Measurements from ENCODE around the gene EYA2. TPM values are rescaled to one million over a fixed set of nuclear protein-coding genes. Genes with fewer than 3 reads are reported as not detected.

Gene EYA2
- total RNA-seq, 4 donors from 2014 or later, result 9.7 to 22.1 (median 14.3) TPM

DNA sequence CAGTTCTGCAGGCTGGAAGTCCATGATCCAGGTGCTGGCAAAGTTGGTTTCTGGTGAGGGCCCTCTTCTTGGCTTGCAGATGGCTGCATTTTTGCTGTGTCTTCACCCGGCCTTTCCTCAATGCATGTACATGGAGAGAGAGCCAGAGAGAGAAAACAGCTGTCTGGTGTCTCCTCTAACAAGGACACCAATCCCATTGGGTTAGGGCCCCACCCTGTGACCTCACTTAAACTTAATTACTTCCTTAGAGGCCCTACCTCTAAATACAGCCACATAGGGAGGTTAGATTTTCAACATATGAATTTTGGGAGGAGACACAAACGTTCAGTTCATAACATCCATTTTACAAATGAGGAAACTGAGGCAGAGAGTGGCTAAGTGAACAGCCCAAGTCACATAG is 259.4 kb downstream of the EYA2 start:
- no peak for DNase-seq
- no peaks in the 10 kb centered on the region for H3K27me3 ChIP-seq
- H3K36me3 ChIP-seq, result peaks cover 0 to 12% (median 0%) of the 10 kb centered on the region in 3 donors
- intact Hi-C loops (cut with DNase I), result no loop called here
- no peak overlapping the region for H3K4me3 ChIP-seq
- 71 to 72% methylated on average over 1 to 2 of the region's 2 CpGs for WGBS, 2 donors
- no peaks in the 10 kb centered on the region for H3K9me3 ChIP-seq
- no peaks in the 10 kb centered on the region for H3K4me1 ChIP-seq
- H3K27ac ChIP-seq, result no peak overlapping the region
- TF ChIP-seq POLR2A (IDR thresholded peaks at IDR 0.05), result no peak
- TF ChIP-seq, protein P1, sequence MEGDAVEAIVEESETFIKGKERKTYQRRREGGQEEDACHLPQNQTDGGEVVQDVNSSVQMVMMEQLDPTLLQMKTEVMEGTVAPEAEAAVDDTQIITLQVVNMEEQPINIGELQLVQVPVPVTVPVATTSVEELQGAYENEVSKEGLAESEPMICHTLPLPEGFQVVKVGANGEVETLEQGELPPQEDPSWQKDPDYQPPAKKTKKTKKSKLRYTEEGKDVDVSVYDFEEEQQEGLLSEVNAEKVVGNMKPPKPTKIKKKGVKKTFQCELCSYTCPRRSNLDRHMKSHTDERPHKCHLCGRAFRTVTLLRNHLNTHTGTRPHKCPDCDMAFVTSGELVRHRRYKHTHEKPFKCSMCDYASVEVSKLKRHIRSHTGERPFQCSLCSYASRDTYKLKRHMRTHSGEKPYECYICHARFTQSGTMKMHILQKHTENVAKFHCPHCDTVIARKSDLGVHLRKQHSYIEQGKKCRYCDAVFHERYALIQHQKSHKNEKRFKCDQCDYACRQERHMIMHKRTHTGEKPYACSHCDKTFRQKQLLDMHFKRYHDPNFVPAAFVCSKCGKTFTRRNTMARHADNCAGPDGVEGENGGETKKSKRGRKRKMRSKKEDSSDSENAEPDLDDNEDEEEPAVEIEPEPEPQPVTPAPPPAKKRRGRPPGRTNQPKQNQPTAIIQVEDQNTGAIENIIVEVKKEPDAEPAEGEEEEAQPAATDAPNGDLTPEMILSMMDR (IDR thresholded peaks at IDR 0.05), result no peak

DNA sequence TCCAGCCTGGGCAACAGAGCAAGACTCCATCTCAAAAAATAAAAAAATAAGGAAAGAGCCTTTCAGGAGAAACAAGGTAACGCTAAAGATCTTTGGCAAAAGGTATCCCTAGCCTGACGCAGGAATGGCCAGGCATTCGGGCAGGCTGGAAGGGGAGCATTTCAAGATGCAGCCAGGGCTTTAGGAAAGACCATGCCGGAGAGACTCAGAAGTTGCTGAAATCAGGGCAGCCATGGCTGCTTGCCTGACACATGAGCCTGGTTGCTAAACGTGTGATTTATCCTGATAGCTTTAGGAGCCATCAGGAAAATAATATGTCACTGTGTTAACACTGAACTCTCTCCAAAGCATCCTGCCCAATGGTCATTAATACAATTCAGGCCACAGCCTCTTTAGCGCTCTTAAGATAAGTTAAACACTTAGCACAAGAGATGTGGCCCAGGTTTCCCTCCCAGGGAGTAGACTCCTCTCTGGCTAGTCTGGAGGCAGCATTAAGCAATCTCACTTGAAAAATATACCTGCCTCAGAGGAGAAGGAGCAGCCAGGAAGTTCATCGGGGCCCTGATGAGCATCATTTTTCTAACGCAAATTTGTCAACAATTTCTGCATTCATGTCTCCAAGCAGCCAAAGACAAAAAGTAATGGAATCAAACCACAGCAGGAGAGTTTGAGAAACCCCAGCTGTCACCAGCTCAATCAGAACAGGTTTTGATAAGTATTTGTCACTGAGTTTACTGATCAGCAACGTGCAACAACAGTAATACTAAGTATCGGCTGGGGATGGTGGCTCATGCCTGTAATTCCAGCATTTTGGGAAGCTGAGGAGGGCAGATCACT is 261.9 kb downstream of the EYA2 start:
- DNase-seq, result no peak
- Histone ChIP-seq H3K4me3 (no peak overlapping the region), H3K36me3 (peaks cover 0 to 16% (median 0%) of the 10 kb centered on the region in 3 donors), H3K4me1 (no peaks in the 10 kb centered on the region), H3K27me3 (no peaks in the 10 kb centered on the region), H3K9me3 (no peaks in the 10 kb centered on the region), H3K27ac (no peak overlapping the region)
- intact Hi-C loops (cut with DNase I), result no loop called here
- TF ChIP-seq, protein P1 (IDR thresholded peaks at IDR 0.05), result no peak
- TF ChIP-seq POLR2A (IDR thresholded peaks at IDR 0.05), result no peak
- WGBS, 2 donors, result 77 to 81% methylated on average over 9 to 10 of the region's 10 CpGs

DNA sequence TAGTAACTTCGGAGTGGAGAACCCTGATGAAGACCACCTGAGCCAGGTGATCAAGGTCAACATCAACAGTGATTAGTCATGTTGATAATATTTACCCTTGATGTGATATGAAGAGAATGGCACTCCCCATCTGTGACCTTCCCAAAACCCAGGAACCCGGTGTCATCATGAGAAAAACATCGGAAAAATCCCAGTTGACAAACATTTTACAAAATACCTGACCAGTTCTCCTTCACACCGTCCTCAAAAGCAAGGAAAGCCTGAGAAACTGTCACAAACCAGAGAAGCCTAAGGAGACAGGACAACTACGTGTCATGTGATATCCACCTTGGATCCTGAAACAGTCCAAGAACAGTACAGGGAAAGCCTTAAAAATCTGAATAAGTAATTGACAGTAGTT is 264.5 kb downstream of the EYA2 start:
- Histone ChIP-seq H3K4me3 (no peak overlapping the region), H3K4me1 (no peaks in the 10 kb centered on the region), H3K36me3 (peaks cover 0 to 13% (median 0%) of the 10 kb centered on the region in 3 donors), H3K27ac (no peak overlapping the region), H3K27me3 (no peaks in the 10 kb centered on the region), H3K9me3 (no peaks in the 10 kb centered on the region)
- intact Hi-C loops (cut with DNase I), result no loop called here
- no peak for DNase-seq
- WGBS, 2 donors, result 72 to 73% methylated on average over 5 of the region's 5 CpGs
- TF ChIP-seq, protein P1 (IDR thresholded peaks at IDR 0.05), result no peak
- no peak for TF ChIP-seq POLR2A (IDR thresholded peaks at IDR 0.05)

DNA sequence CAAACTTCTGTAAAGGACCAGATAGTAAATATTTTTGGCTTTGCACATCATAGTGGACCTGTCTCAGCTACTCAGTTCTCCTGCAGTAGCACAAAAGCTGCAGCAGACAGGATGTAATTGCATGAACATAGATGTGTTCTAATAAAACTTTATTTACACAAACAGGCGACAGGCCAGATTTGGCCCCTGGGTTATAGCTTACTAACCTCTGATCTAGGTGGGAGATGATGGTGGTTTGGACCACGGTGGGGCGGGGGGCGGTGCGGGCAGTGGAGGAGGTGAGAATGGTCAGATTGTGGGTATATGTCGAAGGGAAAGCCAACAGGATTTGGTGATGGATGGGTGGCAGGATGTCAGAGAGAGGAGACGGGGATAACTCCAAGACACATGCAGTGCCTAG is 265.6 kb downstream of the EYA2 start:
- Histone ChIP-seq H3K9me3 (no peaks in the 10 kb centered on the region), H3K27me3 (no peaks in the 10 kb centered on the region), H3K36me3 (peaks cover 0 to 10% (median 0%) of the 10 kb centered on the region in 3 donors), H3K27ac (no peak overlapping the region), H3K4me3 (no peak overlapping the region), H3K4me1 (no peaks in the 10 kb centered on the region)
- TF ChIP-seq POLR2A (IDR thresholded peaks at IDR 0.05), result no peak
- TF ChIP-seq, protein P1 (IDR thresholded peaks at IDR 0.05), result no peak
- no peak for DNase-seq
- 79 to 96% methylated on average over 7 of the region's 7 CpGs for WGBS, 2 donors
- intact Hi-C loops (cut with DNase I), result no loop called here

DNA sequence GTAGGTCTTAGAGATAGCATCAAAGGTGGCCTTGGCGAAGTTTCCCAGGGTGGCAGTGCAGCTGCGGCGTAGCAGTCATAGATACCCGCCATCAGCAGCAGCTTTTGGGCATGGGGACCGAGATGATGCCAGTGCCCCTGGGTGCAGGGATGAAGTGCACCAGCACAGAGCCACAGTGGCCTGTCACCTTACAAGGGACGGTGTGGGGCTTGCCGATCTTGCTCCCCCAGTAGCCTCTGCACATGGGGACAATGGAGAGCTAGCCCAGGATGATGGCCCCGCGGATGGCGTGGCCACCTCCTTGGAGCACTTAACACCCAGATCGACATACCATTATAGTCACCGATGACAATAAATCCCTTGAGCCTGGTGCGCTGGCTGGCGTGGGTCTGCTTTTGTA is 266.3 kb downstream of the EYA2 start:
- no peak for DNase-seq
- no peaks in the 10 kb centered on the region for H3K9me3 ChIP-seq
- H3K4me3 ChIP-seq, result no peak overlapping the region
- 86 to 96% methylated on average over 7 to 13 of the region's 14 CpGs for WGBS, 2 donors
- H3K4me1 ChIP-seq, result no peaks in the 10 kb centered on the region
- TF ChIP-seq POLR2A (IDR thresholded peaks at IDR 0.05), result no peak
- peaks cover 0 to 10% (median 0%) of the 10 kb centered on the region in 3 donors for H3K36me3 ChIP-seq
- intact Hi-C loops (cut with DNase I), result no loop called here
- H3K27ac ChIP-seq, result no peak overlapping the region
- no peaks in the 10 kb centered on the region for H3K27me3 ChIP-seq
